C4-2B (cell line): ENCODE data around the gene DCLRE1C.

Experiments used
- H3K27ac ChIP-seq: fragments of 450-650 bp; 2 replicates; pipeline ENCODE4 v1.5.1; 2017
- ZFX ChIP-seq: fragments of 450-650 bp; IDR thresholded peaks from 2 replicates; pipeline ENCODE4 v1.6.1; 2017
- TF ChIP-seq, protein P1 (sequence below): fragments of 450-650 bp; conservative IDR thresholded peaks from 2 replicates; pipeline ENCODE4 v1.5.1; 2017; ENCODE audit warnings: mild to moderate bottlenecking

The DCLRE1C gene

GRCh38 chr10:14926722-14927416 is 27.0 kb downstream of the DCLRE1C start:
- TF ChIP-seq, protein P1, sequence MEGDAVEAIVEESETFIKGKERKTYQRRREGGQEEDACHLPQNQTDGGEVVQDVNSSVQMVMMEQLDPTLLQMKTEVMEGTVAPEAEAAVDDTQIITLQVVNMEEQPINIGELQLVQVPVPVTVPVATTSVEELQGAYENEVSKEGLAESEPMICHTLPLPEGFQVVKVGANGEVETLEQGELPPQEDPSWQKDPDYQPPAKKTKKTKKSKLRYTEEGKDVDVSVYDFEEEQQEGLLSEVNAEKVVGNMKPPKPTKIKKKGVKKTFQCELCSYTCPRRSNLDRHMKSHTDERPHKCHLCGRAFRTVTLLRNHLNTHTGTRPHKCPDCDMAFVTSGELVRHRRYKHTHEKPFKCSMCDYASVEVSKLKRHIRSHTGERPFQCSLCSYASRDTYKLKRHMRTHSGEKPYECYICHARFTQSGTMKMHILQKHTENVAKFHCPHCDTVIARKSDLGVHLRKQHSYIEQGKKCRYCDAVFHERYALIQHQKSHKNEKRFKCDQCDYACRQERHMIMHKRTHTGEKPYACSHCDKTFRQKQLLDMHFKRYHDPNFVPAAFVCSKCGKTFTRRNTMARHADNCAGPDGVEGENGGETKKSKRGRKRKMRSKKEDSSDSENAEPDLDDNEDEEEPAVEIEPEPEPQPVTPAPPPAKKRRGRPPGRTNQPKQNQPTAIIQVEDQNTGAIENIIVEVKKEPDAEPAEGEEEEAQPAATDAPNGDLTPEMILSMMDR = no peak
- TF ChIP-seq ZFX = no peak
- no peak overlapping the region for H3K27ac ChIP-seq

GRCh38 chr10:14926061-14926470 is 27.8 kb downstream of the DCLRE1C start:
- no peak for TF ChIP-seq ZFX
- TF ChIP-seq, protein P1 = no peak
- H3K27ac ChIP-seq = no peak overlapping the region

DNA sequence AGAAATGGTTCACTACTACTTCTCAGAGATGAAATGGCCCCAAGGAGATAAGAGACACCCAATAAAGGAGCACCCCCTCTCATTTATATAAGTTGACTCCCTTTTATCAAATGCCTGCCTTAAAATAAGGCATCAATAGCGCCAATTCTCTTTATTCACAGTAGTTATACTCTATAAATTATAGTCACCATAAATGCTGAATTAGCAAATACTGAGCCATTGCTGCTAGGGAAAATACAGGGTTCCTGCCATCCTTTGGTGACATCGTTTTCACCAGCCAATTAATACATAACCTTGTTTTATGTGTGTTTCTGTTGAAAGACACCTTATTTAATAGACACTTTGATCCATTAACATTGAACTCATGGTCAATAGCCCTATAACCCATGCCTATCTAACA is 28.6 kb downstream of the DCLRE1C start:
- no peak overlapping the region for H3K27ac ChIP-seq
- no peak for TF ChIP-seq ZFX
- TF ChIP-seq, protein P1 = no peak

- no peak for TF ChIP-seq ZFX
- TF ChIP-seq, protein P1 = no peak
- H3K27ac ChIP-seq = no peak overlapping the region
These were observed 29.9 kb downstream of the DCLRE1C start for GRCh38 chr10:14924013-14924412.

DNA sequence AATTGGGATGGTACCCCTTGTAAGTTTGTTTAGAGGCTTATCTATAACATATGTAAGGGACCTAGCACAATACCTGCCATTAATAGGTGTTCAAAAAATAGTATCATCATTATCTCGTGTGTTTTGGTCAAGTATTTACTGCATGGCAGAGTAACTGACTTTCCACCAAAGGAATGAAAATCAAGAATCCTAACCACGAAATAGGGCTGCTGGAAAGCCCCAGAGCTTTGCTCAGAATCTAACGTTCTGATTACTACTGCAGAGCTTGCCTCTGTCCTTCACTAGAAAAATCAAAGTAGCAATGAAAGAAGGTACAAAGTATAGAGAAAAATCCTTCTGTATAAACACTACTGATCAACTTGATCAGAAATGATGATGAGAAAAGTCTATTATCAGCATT is 34.9 kb downstream of the DCLRE1C start:
- H3K27ac ChIP-seq = no peak overlapping the region
- no peak for TF ChIP-seq ZFX

- TF ChIP-seq, protein P1 = no peak
- no peak for TF ChIP-seq ZFX
- H3K27ac ChIP-seq = no peak overlapping the region
These were observed 36.1 kb downstream of the DCLRE1C start for GRCh38 chr10:14917827-14918226.

DNA sequence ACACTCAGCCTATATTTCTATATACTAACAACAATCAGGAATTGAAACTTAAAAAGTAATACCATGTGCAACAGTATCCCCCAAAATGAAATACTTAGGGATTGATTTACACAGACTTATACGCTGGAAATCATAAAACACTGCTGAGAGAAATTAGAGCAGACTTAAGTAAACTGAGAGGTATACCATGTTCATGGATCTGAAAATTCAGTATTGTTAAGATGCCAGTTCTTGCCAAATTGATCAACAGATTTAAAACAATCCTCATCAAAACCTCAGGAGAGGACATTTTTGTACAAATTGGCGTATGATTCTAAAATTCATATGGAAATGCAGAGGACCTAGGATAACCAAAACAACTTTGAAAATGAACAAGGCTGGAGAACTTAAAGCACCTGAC is 37.3 kb downstream of the DCLRE1C start:
- H3K27ac ChIP-seq = no peak overlapping the region
- TF ChIP-seq ZFX = no peak
- TF ChIP-seq, protein P1 = no peak

DNA sequence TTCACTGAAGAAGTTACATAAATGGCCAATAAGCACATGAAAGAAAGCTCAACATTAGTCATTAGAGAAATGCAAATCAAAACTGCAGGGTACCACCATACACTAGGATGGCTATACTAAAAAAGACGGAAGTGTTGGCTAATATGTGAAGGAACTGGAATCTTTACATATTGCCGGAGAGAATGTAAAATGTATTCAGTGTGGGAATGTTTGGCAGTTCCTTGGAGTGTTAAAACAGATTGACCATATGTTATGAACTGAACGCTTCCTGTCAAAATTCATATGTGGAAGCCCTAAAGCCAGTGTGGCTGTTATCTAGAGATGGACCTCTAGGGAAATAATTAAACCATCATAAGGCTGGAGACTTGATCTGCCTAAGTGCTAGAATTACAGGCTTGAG is 42.1 kb downstream of the DCLRE1C start:
- no peak for TF ChIP-seq ZFX
- TF ChIP-seq, protein P1 = no peak
- H3K27ac ChIP-seq = no peak overlapping the region
